H1 (cell line): ENCODE results near the gene WNT7A.

Experiments used
- ATF2 ChIP-seq: IDR thresholded peaks from 2 replicates; pipeline ENCODE4 v1.6.1; 2012; ENCODE audit warnings: low read length, inconsistent platforms
- CTCF ChIP-seq, 3 experiments: IDR thresholded peaks; 1 replicate in 2 of 3; 2 replicates in 1 of 3; pipeline versions ENCODE4 v1.5.1 to v1.6.1; 2011; ENCODE audit warnings: low read length in 3 of 3, mild to moderate bottlenecking in 3 of 3, inconsistent platforms in 2 of 3, low read depth in 1 of 3, moderate library complexity in 1 of 3; ENCODE audit not compliant: insufficient read depth in 1 of 3; ENCODE audit errors: control extremely low read depth in 1 of 3
- KDM1A ChIP-seq: fragments of 200-600, 300-600 bp; sonication (generic); IDR thresholded peaks from 2 replicates; pipeline ENCODE4 v1.7.1; 2016; ENCODE audit warnings: mild to moderate bottlenecking, low read length, borderline replicate concordance
- POLR2A ChIP-seq, 2 experiments: IDR thresholded peaks; 1 replicate in 1 of 2; 2 replicates in 1 of 2; pipeline ENCODE4 v1.6.1; 2011; ENCODE audit warnings: low read depth in 2 of 2, low read length in 2 of 2, mild to moderate bottlenecking in 2 of 2; ENCODE audit errors: control extremely low read depth in 1 of 2
- POU5F1 ChIP-seq: IDR thresholded peaks from 2 replicates; pipeline ENCODE4 v1.6.1; 2011; ENCODE audit warnings: low read depth, mild to moderate bottlenecking, low read length, moderate library complexity
- RFX5 ChIP-seq: IDR thresholded peaks from 2 replicates; pipeline ENCODE4 v1.6.1; 2011; ENCODE audit warnings: low read depth, low read length, improper control_type of control experiment, borderline replicate concordance
- SIN3A ChIP-seq, 2 experiments: IDR thresholded peaks in 1 of 2; conservative IDR thresholded peaks in 1 of 2; 2 replicates each; pipeline ENCODE4 v1.6.1; 2011 to 2012; ENCODE audit warnings: low read length in 2 of 2, improper control_type of control experiment in 1 of 2, low read depth in 1 of 2, mild to moderate bottlenecking in 1 of 2
- SIRT6 ChIP-seq: IDR thresholded peaks from one replicate; pipeline ENCODE4 v1.7.1; 2012; ENCODE audit warnings: low read length, inconsistent platforms
- TBP ChIP-seq: IDR thresholded peaks from 2 replicates; pipeline ENCODE4 v1.6.1; 2011; ENCODE audit warnings: low read depth, low read length, improper control_type of control experiment
- ZNF274 ChIP-seq: IDR thresholded peaks from 2 replicates; pipeline ENCODE4 v1.7.0; 2012; ENCODE audit warnings: low read length, borderline replicate concordance; ENCODE audit errors: extremely low read depth

GRCh38 chr3:13895155-13896105 is 15.6 kb upstream of the WNT7A start:
- TF ChIP-seq RFX5 (no peak), ZNF274 (no peak), TBP (no peak), POU5F1 (no peak), CTCF (IDR thresholded peaks at IDR 0.05; ENCODE audit: control extremely low read depth in 1 of 3, insufficient read depth in 1 of 3, low read depth in 1 of 3, low read length in 3 of 3) (no peak), SIN3A (conservative IDR thresholded peaks at IDR 0.05 in 1 of 2, IDR thresholded peaks at IDR 0.05 in 1 of 2; ENCODE audit: low read depth in 1 of 2, low read length in 2 of 2) (peak; percentile 61 to 66; a peak in 2 of 4 replicates), ATF2 (no peak), SIRT6 (no peak), POLR2A (IDR thresholded peaks at IDR 0.05; ENCODE audit: control extremely low read depth in 1 of 2, low read depth in 2 of 2, low read length in 2 of 2) (no peak), KDM1A (no peak)
